GM21390 (cell line): ENCODE data around the gene SLC6A3.

Experiments used
- ATAC-seq: cut with Tn5 transposase; IDR thresholded peaks from one replicate; pipeline ENCODE4 v1.9.1; 2021; ENCODE audit not compliant: unreplicated experiment

Gene SLC6A3

DNA sequence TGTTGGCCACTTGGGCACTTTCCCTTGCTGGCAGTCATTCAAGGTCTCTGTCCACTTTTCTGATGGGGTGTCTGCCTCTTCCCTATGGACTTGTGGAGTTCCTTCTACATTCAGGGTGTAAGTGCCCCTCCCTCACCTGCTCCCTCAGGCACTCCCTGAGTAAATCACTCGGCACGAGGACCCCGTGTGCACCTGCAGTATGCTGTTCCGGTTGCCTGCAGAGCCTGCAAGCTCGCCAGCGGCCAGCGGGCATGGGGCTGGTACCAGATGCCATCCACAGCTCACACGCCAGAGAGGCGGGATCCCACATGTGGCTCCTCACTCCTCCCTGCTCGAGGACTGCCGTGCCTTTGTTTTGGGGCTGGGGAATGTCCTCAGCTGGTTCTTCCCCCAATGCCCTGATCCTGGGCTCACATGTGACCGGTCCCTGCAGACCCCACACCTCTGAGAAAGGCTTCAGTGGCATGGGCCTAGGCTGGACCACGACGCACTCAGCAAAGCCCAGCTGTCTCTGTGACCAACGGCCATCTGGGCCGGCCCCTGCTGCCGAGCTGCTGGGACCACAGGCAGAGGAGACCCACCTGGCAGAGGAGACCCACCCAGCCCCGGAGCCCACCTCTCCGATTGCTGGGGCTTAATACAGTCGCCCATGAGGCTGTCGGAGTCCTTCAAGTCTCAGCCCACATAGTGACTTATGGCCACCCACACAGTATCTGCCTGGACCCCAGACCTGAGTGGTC, 54.2 kb downstream of the SLC6A3 start:
- ATAC-seq: no peak

DNA sequence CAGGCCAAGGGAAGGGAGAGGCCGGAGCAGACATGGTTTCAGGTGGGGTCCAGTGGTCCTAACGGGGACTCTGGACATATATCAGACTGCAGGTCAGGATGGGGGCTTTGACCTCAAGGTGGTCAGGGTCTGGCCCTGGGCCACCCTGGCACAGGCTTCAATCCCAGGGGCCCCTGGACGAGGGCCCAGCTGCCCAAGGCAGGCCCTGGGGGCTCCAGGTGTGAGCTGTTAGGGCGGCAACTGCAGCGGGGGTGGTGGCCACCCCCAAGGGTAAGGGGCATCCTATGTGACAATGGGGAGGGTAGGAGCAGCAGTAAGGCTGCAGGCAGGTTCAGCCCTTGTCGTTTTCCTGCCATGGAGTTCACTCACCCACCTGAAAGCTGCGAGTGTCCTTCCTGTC, 54.9 kb downstream of the SLC6A3 start:
- no peak for ATAC-seq

DNA sequence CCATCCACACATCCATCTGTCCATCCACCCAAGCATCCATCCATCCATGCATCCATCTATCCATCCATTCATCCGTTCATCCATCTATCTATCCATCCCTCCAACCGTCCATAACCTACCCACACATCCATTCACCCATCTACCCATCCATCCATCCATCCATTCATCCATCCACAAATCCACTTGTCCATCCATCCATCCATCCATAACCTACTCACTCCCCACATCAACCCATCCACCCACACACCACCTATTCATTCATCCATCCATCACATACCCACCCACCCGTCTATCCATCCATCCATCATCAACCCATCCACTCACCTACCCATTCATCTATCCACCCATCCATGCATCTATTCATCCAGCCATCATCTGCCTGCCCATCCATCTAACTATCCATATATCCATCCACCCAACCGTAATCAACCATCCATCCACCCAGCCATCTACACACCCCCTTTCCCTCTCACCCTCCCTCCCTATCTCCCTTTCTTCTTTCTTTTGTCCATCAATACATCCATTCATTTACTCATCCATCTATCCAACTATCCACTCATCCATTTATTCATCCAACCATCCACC, 56.8 kb downstream of the SLC6A3 start:
- ATAC-seq: no peak

DNA sequence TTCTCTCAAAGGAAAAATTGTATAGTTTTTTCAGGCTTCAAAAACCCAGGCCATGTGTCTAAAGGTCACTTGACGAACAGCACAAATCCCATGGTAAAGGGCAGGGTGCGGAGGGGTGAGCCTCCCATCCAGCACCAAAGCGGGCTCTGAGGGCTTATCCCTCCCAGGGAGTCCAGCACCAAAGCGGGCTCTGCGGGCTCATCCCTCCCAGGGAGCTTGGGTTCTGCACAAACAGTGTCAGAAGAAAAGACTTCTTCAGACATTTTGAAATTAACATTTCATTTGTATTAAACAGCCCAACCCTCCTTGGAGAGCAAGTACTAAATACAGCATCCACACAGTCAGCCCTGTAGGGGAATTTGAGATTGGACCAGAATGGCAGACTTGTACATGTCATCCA, 57.4 kb downstream of the SLC6A3 start:
- ATAC-seq: no peak

DNA sequence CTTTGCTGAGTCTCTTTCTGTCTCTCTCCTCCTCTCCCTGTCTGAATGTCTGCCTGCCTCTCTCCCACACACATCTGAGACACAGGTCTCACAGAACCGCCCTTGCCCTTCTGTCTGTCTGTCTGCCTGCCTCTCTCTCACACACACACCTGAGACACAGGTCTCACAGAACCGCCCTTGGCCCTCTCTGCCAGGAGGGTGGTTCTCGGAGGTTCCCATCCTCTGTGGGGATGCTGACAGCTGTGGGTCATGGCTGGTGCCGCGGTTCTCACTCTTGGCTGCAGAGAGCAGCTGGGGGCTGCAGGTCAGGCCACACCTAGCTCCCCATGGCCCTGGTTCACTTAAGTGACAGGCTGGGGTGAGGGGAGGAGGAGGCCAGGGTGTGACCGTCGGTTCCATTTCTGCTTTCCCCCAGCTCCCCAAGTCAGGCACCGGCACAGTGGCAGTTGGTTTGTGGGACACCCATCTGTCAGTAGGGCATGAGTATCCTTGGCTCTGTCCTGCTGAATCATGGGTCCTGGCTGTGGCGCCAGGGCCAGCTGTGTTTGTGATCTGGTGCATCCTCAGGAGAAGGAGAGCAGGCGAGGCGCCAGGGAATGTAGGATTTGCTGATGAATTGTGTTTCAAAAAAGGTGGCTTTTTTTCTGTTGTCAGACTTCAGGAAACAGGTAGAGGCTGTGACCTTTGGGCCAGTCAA, 58.0 kb downstream of the SLC6A3 start:
- no peak for ATAC-seq

DNA sequence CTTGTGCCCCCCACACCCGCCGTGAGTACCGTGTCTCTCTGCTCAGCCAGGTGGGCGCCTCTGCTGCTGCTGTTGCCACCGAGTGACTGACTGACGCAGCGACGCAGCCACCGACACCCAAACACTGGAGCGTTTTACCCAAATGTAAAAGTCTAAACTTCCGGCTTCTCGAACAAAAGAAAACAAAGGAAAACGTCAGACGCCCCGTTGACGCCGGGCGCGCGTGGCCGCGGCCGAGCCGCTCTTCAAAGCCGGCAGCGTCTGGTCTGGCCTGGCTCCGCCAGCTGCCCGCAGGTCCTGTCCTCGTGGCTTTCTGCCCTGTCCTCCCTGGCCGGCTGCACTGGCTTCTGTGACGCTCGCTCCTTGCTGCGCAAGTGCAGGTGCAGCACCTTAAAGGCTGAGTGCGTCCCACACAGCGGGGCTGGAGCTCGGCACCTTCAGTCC, 58.9 kb downstream of the SLC6A3 start:
- peak; percentile 55 for ATAC-seq

DNA sequence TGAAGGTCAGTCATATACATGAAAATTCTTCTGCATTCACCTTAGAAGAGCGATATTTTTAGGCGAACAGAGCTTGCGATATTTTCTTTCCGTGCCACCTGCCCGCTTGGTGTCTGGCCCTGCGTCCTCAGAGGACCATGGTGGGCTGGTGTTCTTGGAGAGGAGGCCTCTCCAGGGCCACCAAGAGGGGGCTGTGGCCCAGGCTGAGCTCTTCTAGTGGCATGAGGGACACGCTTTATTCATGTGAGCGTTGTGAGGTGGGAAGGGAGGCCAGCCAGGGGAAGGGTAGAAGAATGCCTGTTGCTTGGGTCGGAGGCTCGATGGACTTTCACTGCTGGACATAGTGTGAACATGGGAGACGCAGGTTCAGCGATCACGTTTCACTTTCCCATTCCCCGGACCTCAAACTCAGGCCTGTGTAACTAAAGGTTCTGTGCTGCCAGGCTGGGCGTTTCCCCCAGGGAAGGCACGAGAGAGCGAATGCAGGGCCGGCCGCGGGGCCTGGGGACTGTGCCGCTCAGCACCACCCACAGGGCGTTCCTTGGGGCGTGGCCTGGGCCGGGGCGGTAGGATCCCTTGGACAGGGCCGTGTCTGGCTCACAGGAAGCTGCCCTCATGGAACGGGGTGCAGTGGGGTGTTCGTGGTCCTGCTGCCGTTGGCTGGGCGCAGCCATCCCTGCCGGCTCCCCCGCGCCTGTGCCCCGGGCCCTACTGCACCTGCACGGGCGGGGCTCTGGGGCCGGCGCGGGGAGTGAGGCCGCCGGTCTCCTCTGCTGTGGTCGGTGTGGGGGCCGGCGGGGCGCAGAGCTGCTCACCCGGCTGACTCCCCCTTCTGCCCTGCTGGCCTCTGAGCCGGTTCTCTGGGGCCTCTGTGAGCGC, 59.6 kb downstream of the SLC6A3 start:
- peak; percentile 95 for ATAC-seq

DNA sequence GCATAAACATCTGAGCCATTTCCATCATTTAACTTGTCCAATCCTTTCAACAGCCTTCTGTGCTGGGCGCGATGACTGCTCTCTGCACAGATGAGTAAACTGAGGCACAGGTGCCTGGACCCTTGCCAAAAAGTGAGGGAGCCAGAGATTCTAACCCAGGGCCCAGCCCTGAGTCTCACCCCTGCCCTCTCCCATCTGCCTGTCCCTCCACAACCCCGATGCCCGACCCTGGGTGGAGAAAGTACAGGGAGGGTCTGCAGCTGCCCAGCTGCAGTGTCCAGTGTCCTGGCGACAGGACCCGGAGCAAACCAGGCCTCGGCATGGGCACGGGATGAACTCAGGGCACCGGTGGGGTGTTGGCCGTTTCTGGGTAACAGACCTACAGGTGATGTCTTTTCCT, 60.7 kb downstream of the SLC6A3 start:
- ATAC-seq: no peak

DNA sequence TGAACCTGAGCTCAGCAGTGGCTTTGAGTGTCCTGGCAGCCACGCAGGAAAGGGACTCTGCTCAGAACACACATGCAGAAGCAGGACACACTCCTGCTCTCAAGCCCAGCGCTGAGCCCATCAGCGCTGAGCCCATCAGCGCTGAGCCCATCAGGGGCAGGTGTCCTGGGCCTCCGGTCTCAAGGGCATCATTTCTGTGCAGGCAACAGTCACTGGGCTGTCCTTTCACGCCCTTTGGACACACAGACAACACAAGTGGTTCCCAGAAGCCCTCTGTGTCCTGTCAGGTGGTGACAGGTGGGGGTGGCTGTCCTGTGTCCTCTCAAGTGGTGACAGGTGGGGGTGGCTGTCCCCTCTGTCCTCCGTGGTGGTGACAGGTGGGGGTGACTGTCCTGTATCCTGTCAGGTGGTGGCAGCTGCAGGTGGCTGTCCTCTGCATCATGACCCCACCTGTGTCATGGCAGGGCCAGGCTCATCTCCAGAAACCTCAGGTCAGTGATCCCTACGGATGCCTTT, 61.3 kb downstream of the SLC6A3 start:
- ATAC-seq: no peak

DNA sequence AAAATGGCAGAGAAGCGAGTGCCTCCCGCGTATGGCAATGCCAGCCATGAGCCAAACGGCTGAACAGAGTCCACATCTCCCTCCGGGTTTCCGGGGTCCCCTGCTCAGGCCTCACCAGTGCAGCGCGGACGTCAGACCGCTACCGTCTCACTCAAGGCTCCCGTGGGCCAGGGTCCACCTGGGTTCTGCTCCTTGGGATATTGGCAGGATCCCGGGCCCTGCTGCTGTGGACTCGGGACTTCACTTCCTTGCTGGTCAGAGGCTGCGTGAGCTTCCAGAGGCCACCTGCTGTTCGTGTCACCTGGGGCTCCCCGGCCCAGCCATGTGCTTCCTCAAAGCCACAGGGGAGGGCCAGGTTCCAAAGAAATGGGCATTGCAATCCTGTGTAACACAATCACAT, 61.9 kb downstream of the SLC6A3 start:
- no peak for ATAC-seq

DNA sequence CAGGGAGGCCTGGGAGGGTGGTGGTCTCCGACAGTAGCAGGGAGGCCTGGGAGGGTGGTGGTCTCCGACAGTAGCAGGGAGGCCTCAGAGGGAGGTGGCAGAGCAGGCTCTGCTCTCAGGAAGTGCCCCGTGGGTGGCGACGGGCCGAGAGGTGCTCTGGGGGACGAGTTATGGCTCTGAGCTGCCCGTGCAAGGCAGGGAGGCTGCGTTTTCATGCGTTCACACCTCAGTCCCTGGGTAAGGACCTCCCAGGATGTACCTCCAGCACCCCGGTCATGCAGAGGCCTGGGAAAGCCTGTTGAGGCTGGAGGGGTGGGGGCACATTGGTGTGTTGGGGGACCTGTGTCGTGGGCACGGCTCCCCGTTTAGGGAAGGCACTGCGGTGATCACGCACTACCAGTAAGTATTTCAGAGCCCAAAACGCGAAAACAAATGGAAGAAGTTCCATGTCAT, 63.0 kb downstream of the SLC6A3 start:
- ATAC-seq: no peak

DNA sequence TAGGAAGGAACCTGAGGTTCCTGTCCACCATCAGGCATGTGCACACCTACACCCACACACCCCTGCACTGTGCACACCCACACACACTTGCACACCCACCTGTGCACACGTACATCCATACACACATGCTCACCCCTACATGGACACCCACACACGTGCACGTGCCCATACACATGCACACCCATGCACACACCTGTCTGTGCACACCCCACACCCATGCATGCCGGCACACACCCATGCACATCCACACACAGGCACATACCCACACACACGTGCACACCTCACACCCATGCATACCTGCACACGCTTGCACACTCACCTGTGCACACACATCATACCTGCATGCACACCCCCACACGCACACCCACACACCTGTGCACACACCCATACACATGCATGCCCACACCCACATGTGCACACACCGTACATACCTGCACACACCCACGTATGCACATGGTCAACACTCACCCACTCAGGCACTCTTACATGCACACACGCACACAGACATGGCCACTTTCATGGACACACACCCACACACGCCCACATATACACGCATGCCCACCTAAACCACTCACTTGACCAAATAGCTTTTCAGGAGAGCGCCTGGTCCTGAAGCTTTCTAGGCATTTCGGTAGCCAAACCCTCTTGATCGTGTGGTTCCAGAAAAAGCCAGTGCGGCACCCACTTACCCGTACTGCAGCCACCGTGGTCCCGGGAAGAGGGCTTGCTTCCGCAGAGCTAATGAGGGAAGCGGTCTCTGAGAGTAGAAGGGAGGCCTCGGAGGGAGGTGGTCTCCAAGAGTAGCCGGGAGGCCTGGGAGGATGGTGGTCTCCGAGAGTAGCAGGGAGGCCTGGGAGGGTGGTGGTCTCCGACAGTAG, 63.6 kb downstream of the SLC6A3 start:
- no peak for ATAC-seq

DNA sequence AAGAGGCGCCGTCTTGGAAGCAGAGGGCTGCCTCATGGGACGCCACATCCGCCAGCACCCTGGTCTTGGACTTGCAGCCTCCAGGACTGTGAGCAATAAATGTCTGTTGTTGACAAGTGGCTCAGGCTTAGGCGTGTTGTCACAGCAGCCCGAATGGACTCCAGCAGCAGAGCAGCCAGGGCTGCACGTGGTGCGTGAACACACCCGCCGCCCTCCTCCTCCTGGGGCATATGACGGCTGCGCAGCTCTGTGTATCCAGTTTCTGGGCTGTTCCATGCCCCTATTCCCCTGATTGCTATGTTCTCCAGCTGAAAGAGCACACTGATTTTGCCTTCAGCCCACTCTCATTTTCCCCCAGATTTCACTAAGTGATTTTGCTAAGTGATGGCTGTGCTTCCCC, 64.3 kb downstream of the SLC6A3 start:
- ATAC-seq: no peak

DNA sequence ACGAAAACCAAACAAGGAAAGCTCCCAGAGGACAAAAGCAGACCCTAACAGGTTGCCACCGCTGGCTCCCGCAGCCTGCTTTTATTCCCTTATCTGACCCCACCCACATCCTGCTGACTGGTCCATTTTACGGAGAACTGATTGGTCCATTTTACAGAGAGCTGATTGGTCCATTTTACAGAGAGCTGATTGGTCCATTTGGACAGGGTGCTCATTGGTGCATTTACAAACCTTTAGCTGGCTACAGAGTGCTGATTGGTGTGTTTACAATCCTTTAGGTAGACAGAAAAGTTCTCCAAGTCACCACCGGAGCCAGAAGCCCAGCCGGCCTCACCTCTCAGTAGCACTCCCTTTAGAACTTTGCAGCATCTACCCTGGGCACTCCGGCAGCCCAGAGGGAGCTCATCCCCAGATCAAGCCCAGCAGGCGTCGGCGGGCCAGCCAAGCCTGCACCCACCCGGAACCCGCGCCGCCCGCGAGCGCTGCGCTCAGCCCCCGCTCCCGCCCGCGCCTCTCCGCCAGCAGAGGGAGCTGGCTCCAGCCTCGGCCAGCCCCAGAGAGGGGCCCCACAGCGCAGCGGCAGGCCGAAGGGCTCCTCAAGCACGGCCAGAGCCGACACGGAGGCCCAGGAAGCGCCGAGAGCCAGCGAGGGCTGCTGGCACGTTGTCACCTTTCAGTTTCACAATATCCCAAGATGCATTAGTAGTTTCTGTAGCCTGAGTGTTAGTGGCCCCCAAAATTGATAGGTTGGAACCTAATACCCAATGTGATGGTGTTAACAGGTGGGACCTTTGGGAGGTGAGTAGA, 65.0 kb downstream of the SLC6A3 start:
- peak; percentile 83 for ATAC-seq

DNA sequence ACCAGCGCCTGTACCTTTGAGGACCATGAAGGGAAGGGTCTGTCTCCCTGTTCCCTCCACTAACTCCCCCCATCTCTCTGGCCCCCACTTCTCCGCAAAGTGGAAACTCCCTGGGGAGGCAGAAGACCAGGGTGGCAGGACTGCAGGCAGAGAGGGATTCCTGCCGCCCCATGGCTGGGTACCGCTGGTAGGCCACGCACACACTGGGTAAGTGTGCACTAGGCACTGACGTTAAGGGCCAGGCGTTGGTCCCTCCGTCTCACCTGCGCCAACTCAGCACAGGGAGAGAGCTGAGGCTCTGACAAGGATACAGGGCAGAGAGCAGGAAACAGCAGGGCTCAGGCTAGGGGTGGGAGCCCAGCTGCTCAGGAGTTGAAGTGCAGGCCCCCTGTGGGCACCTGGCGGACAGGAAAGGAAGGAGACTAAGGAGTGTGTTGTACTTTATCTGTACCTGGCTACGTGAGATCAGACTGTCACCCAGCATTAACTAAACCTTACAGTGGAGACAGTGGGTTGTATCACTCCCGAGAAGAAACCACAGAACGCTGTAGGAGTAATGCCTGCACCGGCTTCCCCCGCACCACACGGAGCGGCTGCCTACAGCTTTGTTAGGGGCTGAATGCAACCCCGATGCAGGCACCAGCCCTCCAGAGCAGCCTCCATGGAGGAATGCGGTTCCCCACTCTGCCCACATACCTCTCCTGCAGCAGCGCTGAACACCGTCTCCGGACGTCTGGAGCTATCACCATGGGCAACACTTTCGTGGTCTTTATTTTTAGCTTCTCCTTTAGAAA, 66.2 kb downstream of the SLC6A3 start:
- no peak for ATAC-seq

DNA sequence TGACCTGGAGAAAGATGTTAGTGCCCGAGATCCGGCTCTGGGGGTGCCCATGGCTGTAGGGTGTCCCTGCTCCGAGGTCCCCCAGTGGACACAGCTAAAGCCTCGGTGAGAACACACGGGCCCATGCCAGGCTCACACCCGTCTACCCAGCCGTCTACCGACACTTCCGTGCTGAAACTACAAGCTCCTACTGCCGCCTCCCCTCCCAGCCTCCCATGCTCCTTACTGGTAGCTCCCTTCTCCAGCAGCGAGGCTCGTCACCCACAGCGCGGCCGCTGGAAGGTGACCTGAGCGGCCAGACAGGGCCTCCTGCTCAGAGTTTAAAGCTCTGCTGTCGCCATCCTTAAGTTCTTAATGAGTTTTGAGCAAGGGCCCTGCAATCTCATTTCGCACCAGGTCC, 67.1 kb downstream of the SLC6A3 start:
- no peak for ATAC-seq

DNA sequence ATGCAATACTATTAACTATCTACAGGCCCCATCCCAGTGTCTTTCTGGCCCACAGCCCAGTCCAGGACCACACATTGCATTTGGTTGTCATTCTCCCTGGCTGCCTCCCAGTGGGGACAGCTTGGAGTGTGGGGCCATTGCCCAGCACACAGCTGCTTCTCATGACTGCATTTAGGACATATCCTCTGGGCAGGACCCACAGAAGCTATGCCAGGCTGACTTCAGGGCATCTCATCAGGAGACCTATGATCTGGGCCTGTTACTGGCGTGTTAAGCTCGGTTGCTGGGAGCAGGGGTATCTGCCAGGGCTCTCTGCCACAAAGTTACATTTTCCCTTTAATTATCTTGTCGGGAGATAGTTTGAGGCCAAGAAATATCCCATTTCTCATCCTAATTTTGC, 68.3 kb downstream of the SLC6A3 start:
- no peak for ATAC-seq
